Measurements from ENCODE around the gene ZBTB16. TPM values are rescaled to one million over a fixed set of nuclear protein-coding genes. Genes with fewer than 3 reads are reported as not detected.

ZBTB16 gene
- total and polyA plus RNA-seq, 2 of the 13 experiments (the other 11 are each of a cell fraction or from before 2014, with no cell fraction given) = not detected

GRCh38 chr11:114173843-114174242 lies 114.3 kb downstream of the ZBTB16 start:
- H3K4me3 ChIP-seq (replicated peaks in 1 of 3; ENCODE audit: insufficient read depth in 1 of 3, low read depth in 2 of 3, low read length in 3 of 3) = no peak overlapping the region
- intact Hi-C loops (cut with micrococcal nuclease; ENCODE audit: unreplicated experiment) (no loop called here), in situ Hi-C loops (cut with HindIII; ENCODE audit: extremely low pct_ligation_motif_present, low pct_unique_long_range_greater_than_20kb) (no loop called here)
- H3K4me1 ChIP-seq (ENCODE audit: insufficient read depth, low read length) = peaks cover 10% of the 10 kb centered on the region
- CTCF ChIA-PET (ENCODE audit: low intra/inter-chr PET ratio, low total read pairs) = no interaction called here
- H3K79me2 ChIP-seq (ENCODE audit: insufficient read depth, low read length) = no peaks in the 10 kb centered on the region
- no peaks in the 10 kb centered on the region for H3K36me3 ChIP-seq (replicated peaks in 1 of 2; ENCODE audit: control insufficient read depth in 1 of 2, insufficient read depth in 2 of 2, low read length in 2 of 2)
- H3K4me2 ChIP-seq (ENCODE audit: low read depth, low read length) = no peak overlapping the region
- H4K20me1 ChIP-seq (ENCODE audit: insufficient read depth, low read length) = no peaks in the 10 kb centered on the region
- no peak overlapping the region for H3K9ac ChIP-seq (ENCODE audit: insufficient read depth, low read depth, low read length)
- no peaks in the 10 kb centered on the region for H3K9me3 ChIP-seq (ENCODE audit: low read length)
- FAIRE-seq = no peak
- H3K27me3 ChIP-seq (ENCODE audit: control insufficient read depth in 1 of 2, insufficient read depth in 2 of 2, low read length in 2 of 2) = peaks cover 0 to 22% of the 10 kb centered on the region in 2 experiments; a peak in 2 of 5 replicates
- BruUV-seq (replicated peaks) = no TSS peak
- POLR2A ChIA-PET = no interaction called here
- H2AFZ ChIP-seq (ENCODE audit: low read length) = no peak overlapping the region
- TF ChIP-seq PITX1 (CRISPR knock-in tag; IDR thresholded peaks at IDR 0.05) = no peak
- no peak for TF ChIP-seq SCMH1 (CRISPR knock-in tag; IDR thresholded peaks at IDR 0.05; ENCODE audit: borderline replicate concordance)
- TF ChIP-seq ZNF292 (CRISPR knock-in tag; IDR thresholded peaks at IDR 0.05; ENCODE audit: borderline replicate concordance, low read depth) = no peak
- no peak for TF ChIP-seq ATAD3A (CRISPR knock-in tag; IDR thresholded peaks at IDR 0.05)
- no peak for TF ChIP-seq ZFP91 (CRISPR knock-in tag; IDR thresholded peaks at IDR 0.05; ENCODE audit: borderline replicate concordance)
- TF ChIP-seq SNAPC2 (CRISPR knock-in tag; IDR thresholded peaks at IDR 0.05) = no peak
- no peak for TF ChIP-seq CCAR2 (optimal IDR thresholded peaks at IDR 0.05; ENCODE audit: low read depth, low read length)
- no peak for TF ChIP-seq ZNF331 (CRISPR knock-in tag; IDR thresholded peaks at IDR 0.05)
- no peak for TF ChIP-seq NRL (CRISPR knock-in tag; IDR thresholded peaks at IDR 0.05; ENCODE audit: borderline replicate concordance)
- TF ChIP-seq, protein P1, sequence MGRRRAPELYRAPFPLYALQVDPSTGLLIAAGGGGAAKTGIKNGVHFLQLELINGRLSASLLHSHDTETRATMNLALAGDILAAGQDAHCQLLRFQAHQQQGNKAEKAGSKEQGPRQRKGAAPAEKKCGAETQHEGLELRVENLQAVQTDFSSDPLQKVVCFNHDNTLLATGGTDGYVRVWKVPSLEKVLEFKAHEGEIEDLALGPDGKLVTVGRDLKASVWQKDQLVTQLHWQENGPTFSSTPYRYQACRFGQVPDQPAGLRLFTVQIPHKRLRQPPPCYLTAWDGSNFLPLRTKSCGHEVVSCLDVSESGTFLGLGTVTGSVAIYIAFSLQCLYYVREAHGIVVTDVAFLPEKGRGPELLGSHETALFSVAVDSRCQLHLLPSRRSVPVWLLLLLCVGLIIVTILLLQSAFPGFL (CRISPR knock-in tag; IDR thresholded peaks at IDR 0.05) = no peak
- TF ChIP-seq GTF2F1 (IDR thresholded peaks at IDR 0.05; ENCODE audit: low read length) = no peak
- TF ChIP-seq, protein P2, sequence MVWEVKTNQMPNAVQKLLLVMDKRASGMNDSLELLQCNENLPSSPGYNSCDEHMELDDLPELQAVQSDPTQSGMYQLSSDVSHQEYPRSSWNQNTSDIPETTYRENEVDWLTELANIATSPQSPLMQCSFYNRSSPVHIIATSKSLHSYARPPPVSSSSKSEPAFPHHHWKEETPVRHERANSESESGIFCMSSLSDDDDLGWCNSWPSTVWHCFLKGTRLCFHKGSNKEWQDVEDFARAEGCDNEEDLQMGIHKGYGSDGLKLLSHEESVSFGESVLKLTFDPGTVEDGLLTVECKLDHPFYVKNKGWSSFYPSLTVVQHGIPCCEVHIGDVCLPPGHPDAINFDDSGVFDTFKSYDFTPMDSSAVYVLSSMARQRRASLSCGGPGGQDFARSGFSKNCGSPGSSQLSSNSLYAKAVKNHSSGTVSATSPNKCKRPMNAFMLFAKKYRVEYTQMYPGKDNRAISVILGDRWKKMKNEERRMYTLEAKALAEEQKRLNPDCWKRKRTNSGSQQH (CRISPR knock-in tag; IDR thresholded peaks at IDR 0.05; ENCODE audit: low read depth) = no peak
- TF ChIP-seq, protein P3, sequence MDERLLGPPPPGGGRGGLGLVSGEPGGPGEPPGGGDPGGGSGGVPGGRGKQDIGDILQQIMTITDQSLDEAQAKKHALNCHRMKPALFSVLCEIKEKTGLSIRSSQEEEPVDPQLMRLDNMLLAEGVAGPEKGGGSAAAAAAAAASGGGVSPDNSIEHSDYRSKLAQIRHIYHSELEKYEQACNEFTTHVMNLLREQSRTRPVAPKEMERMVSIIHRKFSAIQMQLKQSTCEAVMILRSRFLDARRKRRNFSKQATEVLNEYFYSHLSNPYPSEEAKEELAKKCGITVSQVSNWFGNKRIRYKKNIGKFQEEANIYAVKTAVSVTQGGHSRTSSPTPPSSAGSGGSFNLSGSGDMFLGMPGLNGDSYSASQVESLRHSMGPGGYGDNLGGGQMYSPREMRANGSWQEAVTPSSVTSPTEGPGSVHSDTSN (CRISPR knock-in tag; IDR thresholded peaks at IDR 0.05) = no peak
- no peak for ATAC-seq
- 43% methylated on average over 5 of the region's 5 CpGs for WGBS (ENCODE audit: low lambda C conversion rate)
- H3K27ac ChIP-seq (ENCODE audit: extremely low read length, insufficient read depth, low read length) = no peak overlapping the region
- no peak for DNase-seq (ENCODE audit: low spot score)

Data from HepG2 (cell line).